Astrocyte of the cerebellum (primary cell): ENCODE measurements around the gene PIAS1.
"Not testable (repeated sequence)": the region's sequence is repeated elsewhere in the genome, so short reads cannot be mapped to it uniquely, and the experiment has no call there.

Experiments
- DNase-seq: peaks from one replicate; pipeline ENCODE4 v3.0.0-alpha.2; 2011; ENCODE audit warnings: low read depth
- H3K4me3 ChIP-seq: 2 replicates; pipeline ENCODE4 v1.5.1; 2011; ENCODE audit warnings: mild to moderate bottlenecking, low read depth, low read length, moderate library complexity
- CTCF ChIP-seq: IDR thresholded peaks from 2 replicates; pipeline ENCODE4 v1.5.1; 2012; ENCODE audit warnings: low read length, low read depth, moderate library complexity, mild to moderate bottlenecking; ENCODE audit errors: missing control alignments
- in situ Hi-C: cut with HindIII; loops from 2 replicates; pipeline ENCODE4 v1.10.0; 2017; ENCODE audit warnings: low sequenced_read_pairs

The PIAS1 gene

GRCh38 chr15:68201153-68201878 is 147.2 kb downstream of the PIAS1 start:
- TF ChIP-seq CTCF: no peak
- in situ Hi-C loops: no loop called here
- no peak overlapping the region for H3K4me3 ChIP-seq
- no peak for DNase-seq

- no peak for TF ChIP-seq CTCF
- in situ Hi-C loops: no loop called here
- DNase-seq: no peak
- H3K4me3 ChIP-seq: no peak overlapping the region
Measured at GRCh38 chr15:68201879-68202261, 147.8 kb downstream of the PIAS1 start.

GRCh38 chr15:68202994-68203393 is 148.9 kb downstream of the PIAS1 start:
- H3K4me3 ChIP-seq, in situ Hi-C loops, DNase-seq: not testable (repeated sequence)

- in situ Hi-C loops: no loop called here
- no peak for TF ChIP-seq CTCF
- H3K4me3 ChIP-seq: no peak overlapping the region
- no peak for DNase-seq
Measured at GRCh38 chr15:68203486-68203885, 149.4 kb downstream of the PIAS1 start.

- no peak for DNase-seq
- TF ChIP-seq CTCF: no peak
- in situ Hi-C loops: no loop called here
- no peak overlapping the region for H3K4me3 ChIP-seq
Measured at GRCh38 chr15:68203956-68204355, 149.8 kb downstream of the PIAS1 start.

- in situ Hi-C loops: no loop called here
- no peak for TF ChIP-seq CTCF
- no peak overlapping the region for H3K4me3 ChIP-seq
- no peak for DNase-seq
Measured at GRCh38 chr15:68204361-68204760, 150.2 kb downstream of the PIAS1 start.

GRCh38 chr15:68204776-68205557 is 150.9 kb downstream of the PIAS1 start, which contains the start of gene CALML4:
Gene CALML4, minus strand, starts transcription at chr15:68205332. Its CDS starts 85 bp downstream, at chr15:68205247.
- in situ Hi-C loops: no loop called here
- no peak for TF ChIP-seq CTCF
- peak; percentile 24 for DNase-seq
- H3K4me3 ChIP-seq: no peak within 1 kb of the TSS
